HG03565 (cell line): ENCODE results near the gene VSTM4.

Source experiments
- ATAC-seq: cut with Tn5 transposase; IDR thresholded peaks from one replicate; pipeline ENCODE4 v1.9.1; 2021; ENCODE audit warnings: mild to moderate bottlenecking, moderate library complexity; ENCODE audit not compliant: unreplicated experiment

Gene VSTM4

GRCh38 chr10:49072166-49072885, 43.0 kb downstream of the VSTM4 start:
- ATAC-seq: no peak

GRCh38 chr10:49071160-49071761, 44.1 kb downstream of the VSTM4 start:
- no peak for ATAC-seq

- no peak for ATAC-seq
Observed at GRCh38 chr10:49070701-49071100, 44.6 kb downstream of the VSTM4 start.

- ATAC-seq: no peak
Observed at GRCh38 chr10:49068672-49069217, 46.6 kb downstream of the VSTM4 start.

- no peak for ATAC-seq
Observed at GRCh38 chr10:49068209-49068608, 47.1 kb downstream of the VSTM4 start.

- ATAC-seq: no peak
Observed at GRCh38 chr10:49066944-49067730, 48.2 kb downstream of the VSTM4 start.

- no peak for ATAC-seq
Observed at GRCh38 chr10:49062229-49062628, 53.1 kb downstream of the VSTM4 start.

GRCh38 chr10:49061667-49062066, 53.7 kb downstream of the VSTM4 start:
- ATAC-seq: no peak

- ATAC-seq: no peak
Observed at GRCh38 chr10:49058463-49059255, 56.7 kb downstream of the VSTM4 start.

GRCh38 chr10:49057231-49057880, 58.0 kb downstream of the VSTM4 start:
- ATAC-seq: no peak

GRCh38 chr10:49056356-49056755, 59.0 kb downstream of the VSTM4 start:
- no peak for ATAC-seq

- ATAC-seq: no peak
Observed at GRCh38 chr10:49055221-49055849, 60.0 kb downstream of the VSTM4 start.

- ATAC-seq: no peak
Observed at GRCh38 chr10:49054753-49055152, 60.6 kb downstream of the VSTM4 start.

GRCh38 chr10:49053998-49054692, 61.2 kb downstream of the VSTM4 start:
- ATAC-seq: no peak

GRCh38 chr10:49053053-49053997, 62.0 kb downstream of the VSTM4 start:
- ATAC-seq: peak; percentile 73

GRCh38 chr10:49052069-49052468, 63.3 kb downstream of the VSTM4 start:
- no peak for ATAC-seq

GRCh38 chr10:49050906-49051305, 64.4 kb downstream of the VSTM4 start:
- ATAC-seq: no peak

GRCh38 chr10:49050366-49050765, 65.0 kb downstream of the VSTM4 start:
- no peak for ATAC-seq
